DMS53 treated with DMSO at 0.1 percent for 48 hours (cell line): ENCODE measurements around the gene FAR2.

Experiments used
- DNase-seq: peaks from one replicate; lab custom pipeline; 2025; ENCODE audit not compliant: unreplicated experiment; lab: John Stamatoyannopoulos, UW

Gene FAR2

GRCh38 chr12:29201296-29201695 lies 52.2 kb downstream of the FAR2 start:
- DNase-seq = peak; percentile 61

- DNase-seq = no peak
These were observed 52.7 kb downstream of the FAR2 start for GRCh38 chr12:29201746-29202145.

- DNase-seq = no peak
These were observed 55.4 kb downstream of the FAR2 start for GRCh38 chr12:29204521-29204920.

GRCh38 chr12:29207120-29207519 lies 58.0 kb downstream of the FAR2 start:
- DNase-seq = no peak

- no peak for DNase-seq
These were observed 59.0 kb downstream of the FAR2 start for GRCh38 chr12:29208060-29208459.

GRCh38 chr12:29208936-29209701 lies 60.0 kb downstream of the FAR2 start:
- DNase-seq = no peak

GRCh38 chr12:29211696-29212095 lies 62.6 kb downstream of the FAR2 start:
- no peak for DNase-seq

GRCh38 chr12:29212682-29213403 lies 63.8 kb downstream of the FAR2 start:
- DNase-seq = no peak

GRCh38 chr12:29216266-29216665 lies 67.2 kb downstream of the FAR2 start:
- DNase-seq = no peak

GRCh38 chr12:29216797-29217575 lies 67.9 kb downstream of the FAR2 start:
- DNase-seq = no peak

- DNase-seq = peak; percentile 80
These were observed 71.7 kb downstream of the FAR2 start for GRCh38 chr12:29220632-29221336.

- DNase-seq = no peak
These were observed 73.1 kb downstream of the FAR2 start for GRCh38 chr12:29222200-29222599.

- no peak for DNase-seq
These were observed 74.3 kb downstream of the FAR2 start for GRCh38 chr12:29223426-29223825.

- no peak for DNase-seq
These were observed 75.0 kb downstream of the FAR2 start for GRCh38 chr12:29223956-29224543.

GRCh38 chr12:29224572-29224971 lies 75.5 kb downstream of the FAR2 start:
- DNase-seq = no peak

GRCh38 chr12:29225834-29226233 lies 76.8 kb downstream of the FAR2 start:
- no peak for DNase-seq

- DNase-seq = no peak
These were observed 77.5 kb downstream of the FAR2 start for GRCh38 chr12:29226616-29227015.

- DNase-seq = no peak
These were observed 79.5 kb downstream of the FAR2 start for GRCh38 chr12:29228474-29229157.

GRCh38 chr12:29229158-29229505 lies 80.1 kb downstream of the FAR2 start:
- no peak for DNase-seq

- DNase-seq = no peak
These were observed 80.9 kb downstream of the FAR2 start for GRCh38 chr12:29229937-29230336.
